Endothelial cell of umbilical vein (primary cell): ENCODE measurements around the gene ARHGEF40. TPM values are rescaled to one million over a fixed set of nuclear protein-coding genes. Genes with fewer than 3 reads are reported as not detected.

ENCODE experiments used
- BruUV-seq: library from RNA; stranded (reverse); fragments of 400-500 nt; replicated peaks from 2 replicates; lab custom pipeline; 2021; lab: Mats Ljungman, UMichigan
- CTCF ChIA-PET: fragments of 300-600, 350-600 bp; sonication (Branson Sonifier 250); formaldehyde crosslinking; loops from one replicate; lab custom pipeline; 2021; ENCODE audit warnings: antibody characterized with exemption, inconsistent platforms; lab: Charles Lee
- POLR2A ChIA-PET: fragments of 300-600, 350-600 bp; sonication (Branson Sonifier 250); formaldehyde crosslinking; loops from one replicate; lab custom pipeline; 2021; ENCODE audit warnings: antibody characterized with exemption, inconsistent platforms; lab: Charles Lee
- DNase-seq: peaks from one replicate; pipeline ENCODE4 v3.0.0-alpha.2; 2011; ENCODE audit warnings: low read depth, low spot score
- FAIRE-seq: peaks from 2 replicates; lab custom pipeline; 2011; peaks lifted over from hg19 to GRCh38; lab: Jason Lieb, UNC
- H2AFZ ChIP-seq: 2 replicates; pipeline ENCODE4 v1.6.0; 2012; ENCODE audit warnings: low read depth, low read length, control low read depth, inconsistent platforms
- H3K27ac ChIP-seq: 2 replicates; pipeline ENCODE4 v1.5.1; 2011; ENCODE audit warnings: low read depth, mild to moderate bottlenecking, control low read depth, low read length, moderate library complexity; ENCODE audit not compliant: insufficient read depth
- H3K27me3 ChIP-seq, 2 experiments: 2 replicates each; pipeline versions ENCODE4 v1.6.0 to v1.6.1; 2011; ENCODE audit warnings: low read length in 2 of 2, mixed read lengths in 1 of 2; ENCODE audit not compliant: control insufficient read depth in 2 of 2, insufficient read depth in 2 of 2
- H3K36me3 ChIP-seq, 2 experiments: 2 replicates in 1 of 2; 3 replicates in 1 of 2; pipeline ENCODE4 v1.5.1; 2011; ENCODE audit warnings: low read length in 2 of 2, mild to moderate bottlenecking in 1 of 2, moderate library complexity in 1 of 2; ENCODE audit not compliant: control insufficient read depth in 2 of 2, insufficient read depth in 2 of 2; ENCODE audit errors: extremely low read depth in 1 of 2
- H3K4me1 ChIP-seq: 3 replicates; pipeline ENCODE4 v1.5.1; 2011; ENCODE audit warnings: mild to moderate bottlenecking, low read length; ENCODE audit not compliant: control insufficient read depth, insufficient read depth; ENCODE audit errors: extremely low read depth
- H3K4me2 ChIP-seq: 2 replicates; pipeline ENCODE4 v1.6.1; 2011; ENCODE audit warnings: low read length, control low read depth, mixed read lengths; ENCODE audit not compliant: insufficient read depth
- H3K4me3 ChIP-seq, 3 experiments: fragments of 200-600 bp in 1 of 3; sonication (generic), shearing (Covaris generic) in 1 of 3; replicated peaks in 1 of 3; 2 replicates each; pipeline ENCODE4 v1.5.1; 2011 to 2016; ENCODE audit warnings: control low read depth in 3 of 3, low read length in 3 of 3, mild to moderate bottlenecking in 2 of 3, inconsistent platforms in 1 of 3, low read depth in 1 of 3, moderate library complexity in 1 of 3; ENCODE audit not compliant: insufficient read depth in 1 of 3
- H3K79me2 ChIP-seq: 2 replicates; pipeline ENCODE4 v1.6.0; 2012; ENCODE audit warnings: low read length, inconsistent platforms; ENCODE audit not compliant: control insufficient read depth, insufficient read depth
- H3K9ac ChIP-seq: replicated peaks from 2 replicates; pipeline ENCODE3; 2011; ENCODE audit warnings: low read length, control low read depth; ENCODE audit not compliant: insufficient read depth; ENCODE audit errors: extremely low read depth
- H3K9me1 ChIP-seq: replicated peaks from 3 replicates; pipeline ENCODE4 v1.6.0; 2011; ENCODE audit warnings: mild to moderate bottlenecking, low read length; ENCODE audit not compliant: control insufficient read depth, insufficient read depth; ENCODE audit errors: extremely low read depth
- H3K9me3 ChIP-seq: replicated peaks from 2 replicates; pipeline ENCODE4 v1.5.1; 2012; ENCODE audit warnings: low read length, inconsistent platforms; ENCODE audit not compliant: control insufficient read depth, insufficient read depth
- H4K20me1 ChIP-seq: replicated peaks from 2 replicates; pipeline ENCODE3; 2011; ENCODE audit warnings: mild to moderate bottlenecking, low read length; ENCODE audit not compliant: control insufficient read depth, insufficient read depth; ENCODE audit errors: extremely low read depth
- EZH2 ChIP-seq: IDR thresholded peaks from 2 replicates; pipeline ENCODE4 v1.6.1; 2012; ENCODE audit warnings: borderline replicate concordance, low read depth, mild to moderate bottlenecking, moderate library complexity, low read length, inconsistent platforms; ENCODE audit not compliant: severe bottlenecking
- FOS ChIP-seq: IDR thresholded peaks from 2 replicates; pipeline ENCODE4 v1.6.1; 2011; ENCODE audit warnings: mild to moderate bottlenecking, low read length, moderate library complexity, borderline replicate concordance; ENCODE audit not compliant: insufficient read depth
- GATA2 ChIP-seq: IDR thresholded peaks from 2 replicates; pipeline ENCODE4 v1.7.0; 2011; ENCODE audit warnings: low read depth, mild to moderate bottlenecking, moderate library complexity, mixed read lengths, low read length; ENCODE audit not compliant: insufficient read length, insufficient read depth
- JUN ChIP-seq: IDR thresholded peaks from 2 replicates; pipeline ENCODE4 v1.6.1; 2011; ENCODE audit warnings: borderline replicate concordance, low read depth; ENCODE audit not compliant: insufficient read length, insufficient read depth
- MYC ChIP-seq: IDR thresholded peaks from one replicate; pipeline ENCODE4 v1.6.1; 2011; ENCODE audit warnings: mild to moderate bottlenecking, low read depth, low read length
- POLR2A ChIP-seq: IDR thresholded peaks from 2 replicates; pipeline ENCODE4 v1.6.1; 2012; ENCODE audit warnings: low read depth, mild to moderate bottlenecking, control low read depth, low read length
- POLR2AphosphoS5 ChIP-seq: IDR thresholded peaks from 2 replicates; pipeline ENCODE4 v1.6.1; 2012; ENCODE audit warnings: low read depth, mild to moderate bottlenecking, control low read depth, low read length, moderate library complexity; ENCODE audit not compliant: insufficient read depth
- dilution Hi-C: fragments of 300-500 bp; cut with MboI; formaldehyde crosslinking; loops from one replicate; pipeline ENCODE4 v1.15.0; 2019; ENCODE audit warnings: low sequenced_read_pairs; ENCODE audit not compliant: extremely low pct_ligation_motif_present
- intact Hi-C: fragments of 100-400 bp; cut with micrococcal nuclease; formaldehyde crosslinking; loops from one replicate; pipeline ENCODE4 v1.10.0; 2022
- polyA plus RNA-seq, 4 experiments: library from polyadenylated mRNA; depleted of rRNA in 3 of 4; stranded (reverse) in 3 of 4; unstranded in 1 of 4; fragments of >200 nt; gene quantifications; 2 replicates each; pipeline versions ENCODE4 v1.2.1 to v1.2.3, GENCODE V29; 2011 to 2012; ENCODE audit warnings: missing spikeins in 1 of 4
- total RNA-seq: library from RNA; stranded (reverse); gene quantifications from 2 replicates; pipeline ENCODE4 v1.2.3, GENCODE V29; 2021
- TF ChIP-seq, protein P1 (sequence below): IDR thresholded peaks from 2 replicates; pipeline ENCODE4 v1.6.1; 2011; ENCODE audit not compliant: insufficient read depth, insufficient read length
- TF ChIP-seq, protein P2 (sequence below), 2 donors: IDR thresholded peaks; 1 replicate in 1 of 2; 2 replicates in 1 of 2; pipeline ENCODE4 v1.5.1; 2011; ENCODE audit warnings: low read length in 2 of 2, mild to moderate bottlenecking in 2 of 2, moderate library complexity in 2 of 2, control low read depth in 1 of 2, inconsistent platforms in 1 of 2, low read depth in 1 of 2; ENCODE audit not compliant: insufficient read depth in 1 of 2; ENCODE audit errors: extremely low read depth in 1 of 2

ARHGEF40 gene
- total and polyA plus RNA-seq, 2 donors (not counting 3 experiments of a cell fraction or from before 2014, with no cell fraction given), result 2.6 to 19.9 TPM

DNA sequence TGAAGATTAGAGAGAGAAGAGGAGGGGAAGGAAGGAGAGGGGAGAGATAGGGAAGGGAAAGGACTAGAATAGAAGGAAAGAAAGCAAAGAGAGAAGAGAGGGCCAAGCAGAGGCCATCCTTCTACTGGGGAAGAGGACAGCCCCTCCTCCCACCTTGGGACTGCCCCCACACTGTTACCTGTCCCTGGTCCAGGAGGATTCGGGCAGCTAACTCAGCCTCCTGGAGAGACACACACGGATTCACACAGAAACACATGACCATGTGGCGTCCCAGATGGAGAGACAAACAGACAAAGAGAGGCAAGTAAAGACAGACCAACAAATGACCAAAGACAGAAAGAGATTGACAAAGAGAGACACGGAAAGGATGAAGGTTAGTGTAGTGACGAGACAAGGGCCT lies 47.4 kb upstream of the ARHGEF40 start:
- BruUV-seq, result no TSS peak
- Histone ChIP-seq H3K4me3 (no peak overlapping the region), H3K4me2 (no peak overlapping the region), H3K27ac (no peak overlapping the region), H3K79me2 (no peaks in the 10 kb centered on the region), H2AFZ (no peak overlapping the region), H3K4me1 (no peaks in the 10 kb centered on the region), H3K9me3 (no peaks in the 10 kb centered on the region), H3K9me1 (no peaks in the 10 kb centered on the region), H3K27me3 (peaks cover 45 to 59% of the 10 kb centered on the region in 2 experiments), H4K20me1 (no peaks in the 10 kb centered on the region), H3K9ac (no peak overlapping the region), H3K36me3 (no peaks in the 10 kb centered on the region)
- ChIA-PET POLR2A (no interaction called here), CTCF (interaction anchor here (2.5 kb wide), 1 partner anchor 8 kb away, joined by 28 read pairs; no protein-coding TSS in a partner anchor)
- intact Hi-C loops (no loop called here), dilution Hi-C loops (no loop called here)
- FAIRE-seq, result no peak
- DNase-seq, result no peak
- TF ChIP-seq JUN, result no peak
- no peak for TF ChIP-seq GATA2
- no peak for TF ChIP-seq FOS
- TF ChIP-seq, protein P1, sequence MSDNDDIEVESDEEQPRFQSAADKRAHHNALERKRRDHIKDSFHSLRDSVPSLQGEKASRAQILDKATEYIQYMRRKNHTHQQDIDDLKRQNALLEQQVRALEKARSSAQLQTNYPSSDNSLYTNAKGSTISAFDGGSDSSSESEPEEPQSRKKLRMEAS, result no peak
- no peak for TF ChIP-seq POLR2A
- TF ChIP-seq, protein P2, sequence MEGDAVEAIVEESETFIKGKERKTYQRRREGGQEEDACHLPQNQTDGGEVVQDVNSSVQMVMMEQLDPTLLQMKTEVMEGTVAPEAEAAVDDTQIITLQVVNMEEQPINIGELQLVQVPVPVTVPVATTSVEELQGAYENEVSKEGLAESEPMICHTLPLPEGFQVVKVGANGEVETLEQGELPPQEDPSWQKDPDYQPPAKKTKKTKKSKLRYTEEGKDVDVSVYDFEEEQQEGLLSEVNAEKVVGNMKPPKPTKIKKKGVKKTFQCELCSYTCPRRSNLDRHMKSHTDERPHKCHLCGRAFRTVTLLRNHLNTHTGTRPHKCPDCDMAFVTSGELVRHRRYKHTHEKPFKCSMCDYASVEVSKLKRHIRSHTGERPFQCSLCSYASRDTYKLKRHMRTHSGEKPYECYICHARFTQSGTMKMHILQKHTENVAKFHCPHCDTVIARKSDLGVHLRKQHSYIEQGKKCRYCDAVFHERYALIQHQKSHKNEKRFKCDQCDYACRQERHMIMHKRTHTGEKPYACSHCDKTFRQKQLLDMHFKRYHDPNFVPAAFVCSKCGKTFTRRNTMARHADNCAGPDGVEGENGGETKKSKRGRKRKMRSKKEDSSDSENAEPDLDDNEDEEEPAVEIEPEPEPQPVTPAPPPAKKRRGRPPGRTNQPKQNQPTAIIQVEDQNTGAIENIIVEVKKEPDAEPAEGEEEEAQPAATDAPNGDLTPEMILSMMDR (IDR thresholded peaks at IDR 0.05; ENCODE audit: extremely low read depth in 1 of 2, insufficient read depth in 1 of 2, low read depth in 1 of 2, low read length in 2 of 2), result no peak
- TF ChIP-seq MYC, result no peak
- no peak for TF ChIP-seq POLR2AphosphoS5
- no peak for TF ChIP-seq EZH2
